DOHH2 (cell line): ENCODE data around the gene NR1I3.
A peak's percentile ranks its signal among the peaks of the same experiment; 100 is the strongest.

ENCODE experiments used
- H3F3A ChIP-seq: fragments of 200-600 bp; sonication (generic), shearing (Covaris generic); 2 replicates; pipeline ENCODE4 v1.6.0; 2016; ENCODE audit warnings: antibody characterized with exemption, mild to moderate bottlenecking; ENCODE audit not compliant: control insufficient read depth, insufficient read depth
- H3K27ac ChIP-seq: fragments of 200-600 bp; sonication (generic); 2 replicates; pipeline ENCODE4 v1.5.1; 2014; ENCODE audit warnings: low read depth, mild to moderate bottlenecking, low read length, moderate library complexity
- H3K27me3 ChIP-seq: fragments of 200-600 bp; sonication (generic); 2 replicates; pipeline ENCODE4 v1.6.1; 2014; ENCODE audit warnings: mild to moderate bottlenecking, low read length, mixed read lengths; ENCODE audit not compliant: control insufficient read depth
- H3K36me3 ChIP-seq: fragments of 200-600 bp; sonication (generic); 2 replicates; pipeline ENCODE4 v1.6.1; 2014; ENCODE audit warnings: mild to moderate bottlenecking, low read length, moderate library complexity, mixed read lengths; ENCODE audit not compliant: control insufficient read depth
- H3K4me1 ChIP-seq: fragments of 200-600 bp; sonication (generic); 2 replicates; pipeline ENCODE4 v1.6.1; 2014; ENCODE audit warnings: mild to moderate bottlenecking, low read length, mixed read lengths; ENCODE audit not compliant: control insufficient read depth
- H3K4me2 ChIP-seq: fragments of 200-600 bp; sonication (generic); 2 replicates; pipeline ENCODE4 v1.6.0; 2014; ENCODE audit warnings: mild to moderate bottlenecking, low read length, moderate library complexity
- H3K4me3 ChIP-seq: fragments of 200-600 bp; sonication (generic); 2 replicates; pipeline ENCODE4 v1.5.1; 2014; ENCODE audit warnings: mild to moderate bottlenecking, low read length, mixed read lengths
- H3K79me2 ChIP-seq: fragments of 200-600 bp; sonication (generic); 2 replicates; pipeline ENCODE4 v1.6.1; 2014; ENCODE audit warnings: mild to moderate bottlenecking, low read length, mixed read lengths; ENCODE audit not compliant: control insufficient read depth
- H3K9me2 ChIP-seq: fragments of 200-600 bp; sonication (generic); replicated peaks from 2 replicates; pipeline ENCODE4 v1.6.1; 2014; ENCODE audit warnings: mild to moderate bottlenecking, low read length, mixed read lengths; ENCODE audit not compliant: control insufficient read depth
- H3K9me3 ChIP-seq: fragments of 200-600 bp; sonication (generic); 2 replicates; pipeline ENCODE4 v1.6.1; 2014; ENCODE audit warnings: antibody characterized with exemption, low read length, mixed read lengths; ENCODE audit not compliant: control insufficient read depth, insufficient read depth
- H4K20me1 ChIP-seq: fragments of 200-600 bp; sonication (generic); 2 replicates; pipeline ENCODE4 v1.6.0; 2014; ENCODE audit warnings: low read depth, mild to moderate bottlenecking, antibody characterized with exemption, low read length, moderate library complexity; ENCODE audit not compliant: control insufficient read depth, insufficient read depth
- EZH2phosphoT487 ChIP-seq: fragments of 200-600 bp; sonication (generic); IDR thresholded peaks from 2 replicates; pipeline ENCODE4 v1.6.1; 2017; ENCODE audit warnings: borderline replicate concordance, mild to moderate bottlenecking, antibody characterized with exemption, low read length, moderate library complexity, mixed read lengths
- TF ChIP-seq, protein P1 (sequence below): fragments of 200-600 bp; sonication (generic); IDR thresholded peaks from one replicate; pipeline ENCODE4 v1.5.1; 2014; ENCODE audit warnings: antibody characterized with exemption, mild to moderate bottlenecking, low read depth, low read length; ENCODE audit not compliant: poor library complexity, severe bottlenecking

The NR1I3 gene

DNA sequence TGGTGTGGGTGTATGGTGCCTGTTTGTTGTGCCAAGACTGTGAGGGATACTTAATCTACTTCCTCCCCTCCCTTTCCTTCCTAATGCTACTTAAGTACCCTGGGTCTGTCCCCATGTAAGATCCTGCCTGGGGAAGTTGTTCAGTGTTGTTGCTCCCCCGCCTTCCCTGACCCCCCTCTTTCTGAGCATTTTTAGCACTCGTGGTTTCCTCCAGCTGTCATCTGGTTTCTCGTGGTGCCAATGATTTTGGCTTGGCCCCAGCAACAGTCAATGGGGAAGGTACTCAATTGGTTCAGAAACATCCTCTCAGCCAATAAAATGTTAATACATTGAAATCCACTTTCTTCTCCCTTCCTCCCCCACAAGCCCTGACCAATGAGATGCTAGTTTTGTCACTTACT is 52.7 kb downstream of the NR1I3 start:
- Histone ChIP-seq H3K79me2 (no peaks in the 10 kb centered on the region), H3K4me2 (peak overlapping the region; percentile 69), H3K4me3 (peak overlapping the region; percentile 57), H3K36me3 (no peaks in the 10 kb centered on the region), H3K27ac (peak overlapping the region; percentile 84), H4K20me1 (no peaks in the 10 kb centered on the region), H3K4me1 (peaks cover 48% of the 10 kb centered on the region), H3K9me3 (no peaks in the 10 kb centered on the region), H3F3A (peaks cover 15% of the 10 kb centered on the region), H3K9me2 (no peaks in the 10 kb centered on the region), H3K27me3 (no peaks in the 10 kb centered on the region)
- TF ChIP-seq, protein P1, sequence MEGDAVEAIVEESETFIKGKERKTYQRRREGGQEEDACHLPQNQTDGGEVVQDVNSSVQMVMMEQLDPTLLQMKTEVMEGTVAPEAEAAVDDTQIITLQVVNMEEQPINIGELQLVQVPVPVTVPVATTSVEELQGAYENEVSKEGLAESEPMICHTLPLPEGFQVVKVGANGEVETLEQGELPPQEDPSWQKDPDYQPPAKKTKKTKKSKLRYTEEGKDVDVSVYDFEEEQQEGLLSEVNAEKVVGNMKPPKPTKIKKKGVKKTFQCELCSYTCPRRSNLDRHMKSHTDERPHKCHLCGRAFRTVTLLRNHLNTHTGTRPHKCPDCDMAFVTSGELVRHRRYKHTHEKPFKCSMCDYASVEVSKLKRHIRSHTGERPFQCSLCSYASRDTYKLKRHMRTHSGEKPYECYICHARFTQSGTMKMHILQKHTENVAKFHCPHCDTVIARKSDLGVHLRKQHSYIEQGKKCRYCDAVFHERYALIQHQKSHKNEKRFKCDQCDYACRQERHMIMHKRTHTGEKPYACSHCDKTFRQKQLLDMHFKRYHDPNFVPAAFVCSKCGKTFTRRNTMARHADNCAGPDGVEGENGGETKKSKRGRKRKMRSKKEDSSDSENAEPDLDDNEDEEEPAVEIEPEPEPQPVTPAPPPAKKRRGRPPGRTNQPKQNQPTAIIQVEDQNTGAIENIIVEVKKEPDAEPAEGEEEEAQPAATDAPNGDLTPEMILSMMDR = no peak
- no peak for TF ChIP-seq EZH2phosphoT487

DNA sequence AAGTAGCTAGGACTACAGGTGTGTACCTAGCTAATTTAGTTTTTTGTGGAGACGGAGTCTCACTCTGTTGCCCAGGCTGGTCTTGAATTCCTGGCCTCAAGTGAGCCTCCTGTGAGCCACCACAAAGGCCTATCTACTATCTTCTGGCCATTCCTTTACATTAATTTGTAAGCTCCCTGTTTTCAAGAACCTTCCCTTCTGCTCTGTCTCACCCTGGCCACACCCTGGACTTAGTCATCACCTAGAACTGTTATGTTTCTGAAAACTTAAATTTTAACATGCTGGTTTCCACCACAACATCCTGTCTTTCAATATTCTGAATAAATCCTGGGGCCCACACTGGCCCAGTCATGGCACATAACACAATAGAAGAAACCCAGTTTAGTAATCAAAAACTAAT is 55.8 kb downstream of the NR1I3 start:
- Histone ChIP-seq H3K36me3 (no peaks in the 10 kb centered on the region), H3K4me1 (peaks cover 56% of the 10 kb centered on the region), H3K4me3 (no peak overlapping the region), H3K9me3 (no peaks in the 10 kb centered on the region), H3K79me2 (peaks cover under 1% of the 10 kb centered on the region; the same call in 1 of the 2 replicates), H3K4me2 (no peak overlapping the region), H3K27me3 (no peaks in the 10 kb centered on the region), H4K20me1 (no peaks in the 10 kb centered on the region), H3F3A (peaks cover 16% of the 10 kb centered on the region), H3K27ac (no peak overlapping the region), H3K9me2 (no peaks in the 10 kb centered on the region)
- TF ChIP-seq EZH2phosphoT487 = no peak
- TF ChIP-seq, protein P1 = no peak

DNA sequence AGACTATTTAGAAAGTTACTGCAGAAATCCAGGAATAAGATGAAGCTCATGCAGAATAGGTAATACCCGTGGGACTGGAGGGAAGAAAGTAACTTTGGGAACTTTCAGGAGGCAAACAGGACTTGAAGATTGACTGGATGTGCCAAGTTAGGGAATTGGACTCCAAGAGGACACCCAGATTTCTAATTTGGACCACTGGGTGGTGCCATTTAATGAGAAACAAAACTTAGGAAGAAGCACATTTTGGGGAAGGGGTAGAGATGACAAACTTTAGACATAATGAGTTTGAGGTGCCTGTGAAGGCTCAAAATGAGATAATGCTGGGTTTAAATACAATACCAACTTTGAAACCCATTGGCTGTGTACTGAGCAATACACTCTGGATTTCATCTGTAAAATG is 57.4 kb downstream of the NR1I3 start:
- H3K4me3 ChIP-seq = no peak overlapping the region
- no peaks in the 10 kb centered on the region for H4K20me1 ChIP-seq
- H3K4me2 ChIP-seq = no peak overlapping the region
- H3K4me1 ChIP-seq = peaks cover 51% of the 10 kb centered on the region
- no peaks in the 10 kb centered on the region for H3K9me3 ChIP-seq
- peaks cover 16% of the 10 kb centered on the region for H3K79me2 ChIP-seq
- H3K27me3 ChIP-seq = no peaks in the 10 kb centered on the region
- H3K9me2 ChIP-seq = no peaks in the 10 kb centered on the region
- H3K36me3 ChIP-seq = peaks cover 3% of the 10 kb centered on the region
- H3K27ac ChIP-seq = no peak overlapping the region
- TF ChIP-seq, protein P1 = peak; percentile 49
- TF ChIP-seq EZH2phosphoT487 = no peak
- H3F3A ChIP-seq = peaks cover 4% of the 10 kb centered on the region; the same call in 1 of the 2 replicates
